ENCODE results near the gene DIDO1. TPM values are rescaled to one million over a fixed set of nuclear protein-coding genes. Genes with fewer than 3 reads are reported as not detected.

Gene DIDO1
- total and polyA plus RNA-seq, 9 of the 15 experiments (the other 6 are each of a cell fraction or from before 2014, with no cell fraction given): 4.4 to 46.8 (median 31.2) TPM

DNA sequence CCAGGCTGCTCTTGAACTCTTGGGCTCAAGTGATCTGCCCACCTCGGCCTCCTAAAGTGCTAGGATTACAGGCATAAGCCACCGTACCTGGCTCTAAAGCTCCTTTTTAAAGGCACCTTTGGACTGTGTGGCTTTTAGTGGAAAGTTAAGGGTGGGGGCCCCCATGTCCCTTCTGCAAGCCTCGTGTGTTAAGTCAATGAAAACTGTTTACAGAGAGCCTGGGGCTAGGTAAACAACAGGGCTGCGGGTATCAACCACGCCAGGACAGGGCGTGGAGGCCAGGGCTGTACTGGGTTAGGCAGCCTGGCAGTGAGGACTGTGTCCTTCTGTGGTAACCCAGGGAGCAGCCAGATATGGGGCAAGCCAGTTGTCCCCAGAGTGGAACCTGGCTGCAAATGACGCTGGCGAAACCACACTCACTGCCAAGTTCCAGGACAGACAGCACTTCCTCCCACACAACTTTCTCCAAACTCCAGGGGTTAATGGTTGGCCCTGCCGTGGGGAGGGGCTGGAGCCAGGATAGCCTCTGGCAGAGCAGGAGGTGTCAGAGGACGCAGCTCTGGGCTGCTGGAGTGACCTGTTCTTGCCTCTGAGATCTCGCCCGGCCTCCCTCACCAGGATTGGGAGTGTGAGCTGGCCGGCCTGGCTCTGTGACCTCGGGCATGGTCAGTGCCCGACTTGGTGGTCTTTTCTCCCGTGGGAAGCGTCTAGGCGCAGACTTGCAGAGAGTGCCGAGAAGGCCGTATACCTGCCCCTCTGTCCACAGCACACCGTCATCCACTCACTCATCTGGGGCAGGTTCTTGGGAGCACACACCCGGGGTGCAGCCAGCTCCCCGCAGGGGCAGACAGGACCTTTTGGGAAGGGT is 29.4 kb upstream of the DIDO1 start (continued):
- TF ChIP-seq, protein P1, sequence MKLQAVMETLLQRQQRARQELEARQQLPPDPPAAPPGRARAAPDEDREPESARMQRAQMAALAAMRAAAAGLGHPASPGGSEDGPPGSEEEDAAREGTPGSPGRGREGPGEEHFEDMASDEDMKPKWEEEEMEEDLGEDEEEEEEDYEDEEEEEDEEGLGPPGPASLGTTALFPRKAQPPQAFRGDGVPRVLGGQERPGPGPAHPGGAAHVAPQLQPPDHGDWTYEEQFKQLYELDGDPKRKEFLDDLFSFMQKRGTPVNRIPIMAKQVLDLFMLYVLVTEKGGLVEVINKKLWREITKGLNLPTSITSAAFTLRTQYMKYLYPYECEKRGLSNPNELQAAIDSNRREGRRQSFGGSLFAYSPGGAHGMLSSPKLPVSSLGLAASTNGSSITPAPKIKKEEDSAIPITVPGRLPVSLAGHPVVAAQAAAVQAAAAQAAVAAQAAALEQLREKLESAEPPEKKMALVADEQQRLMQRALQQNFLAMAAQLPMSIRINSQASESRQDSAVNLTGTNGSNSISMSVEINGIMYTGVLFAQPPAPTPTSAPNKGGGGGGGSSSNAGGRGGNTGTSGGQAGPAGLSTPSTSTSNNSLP (IDR thresholded peaks at IDR 0.05; ENCODE audit: borderline replicate concordance, low read depth, low read length): no peak
- no peak for TF ChIP-seq DPF2 (IDR thresholded peaks at IDR 0.05)
- no peak for TF ChIP-seq E2F3 (CRISPR knock-in tag; IDR thresholded peaks at IDR 0.05)
- TF ChIP-seq ZNF384 (IDR thresholded peaks at IDR 0.05; ENCODE audit: low read depth, low read length): no peak
- TF ChIP-seq RBM34 (IDR thresholded peaks at IDR 0.05; ENCODE audit: borderline replicate concordance, insufficient read depth, low read length): no peak
- TF ChIP-seq, protein P2, sequence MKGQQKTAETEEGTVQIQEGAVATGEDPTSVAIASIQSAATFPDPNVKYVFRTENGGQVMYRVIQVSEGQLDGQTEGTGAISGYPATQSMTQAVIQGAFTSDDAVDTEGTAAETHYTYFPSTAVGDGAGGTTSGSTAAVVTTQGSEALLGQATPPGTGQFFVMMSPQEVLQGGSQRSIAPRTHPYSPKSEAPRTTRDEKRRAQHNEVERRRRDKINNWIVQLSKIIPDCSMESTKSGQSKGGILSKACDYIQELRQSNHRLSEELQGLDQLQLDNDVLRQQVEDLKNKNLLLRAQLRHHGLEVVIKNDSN (CRISPR knock-in tag; IDR thresholded peaks at IDR 0.05): no peak
- TF ChIP-seq NFIC (IDR thresholded peaks at IDR 0.05): no peak

Data from K562 (cell line).